ENCODE measurements around the gene COL8A2.

The COL8A2 gene

DNA sequence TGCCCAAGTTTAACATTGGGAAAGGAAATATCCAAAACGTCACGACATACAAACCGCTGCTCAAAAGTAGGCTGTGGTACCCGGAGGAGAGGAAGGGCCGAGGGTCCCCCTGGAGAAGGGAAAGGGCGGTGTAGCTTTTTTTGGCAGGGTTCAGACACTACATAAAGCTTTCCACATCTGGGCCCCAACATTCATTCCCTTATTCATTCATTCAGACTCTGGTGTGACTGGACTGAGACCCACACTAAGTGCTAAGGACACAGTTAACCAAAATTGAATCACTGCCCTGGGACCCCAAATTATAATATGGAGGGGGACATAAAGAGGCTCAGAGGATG is 10.3 kb upstream of the COL8A2 start:
- DNase-seq, result no peak

GRCh38 chr1:36134505-36135329 is 9.7 kb upstream of the COL8A2 start:
- DNase-seq, result no peak

DNA sequence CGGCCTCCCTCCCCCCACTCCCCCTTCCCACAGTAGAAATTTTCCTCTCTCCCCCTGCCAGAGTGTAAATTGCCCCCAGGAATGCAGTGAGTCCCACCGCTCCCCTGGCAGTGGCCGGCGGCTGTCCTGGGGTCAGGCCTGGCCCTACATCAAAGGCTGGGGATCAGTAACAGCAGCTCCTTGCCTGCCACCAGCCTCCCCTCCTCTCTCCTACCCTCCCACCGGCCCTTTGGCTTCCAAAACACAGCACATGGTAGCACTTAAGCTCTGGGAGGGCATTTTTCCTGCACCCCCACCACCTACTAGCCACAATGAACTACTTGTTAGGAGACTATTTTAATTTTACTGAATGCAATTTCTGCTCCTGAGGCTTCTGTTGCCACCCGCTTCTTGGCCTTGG is 9.0 kb upstream of the COL8A2 start:
- DNase-seq, result no peak

DNA sequence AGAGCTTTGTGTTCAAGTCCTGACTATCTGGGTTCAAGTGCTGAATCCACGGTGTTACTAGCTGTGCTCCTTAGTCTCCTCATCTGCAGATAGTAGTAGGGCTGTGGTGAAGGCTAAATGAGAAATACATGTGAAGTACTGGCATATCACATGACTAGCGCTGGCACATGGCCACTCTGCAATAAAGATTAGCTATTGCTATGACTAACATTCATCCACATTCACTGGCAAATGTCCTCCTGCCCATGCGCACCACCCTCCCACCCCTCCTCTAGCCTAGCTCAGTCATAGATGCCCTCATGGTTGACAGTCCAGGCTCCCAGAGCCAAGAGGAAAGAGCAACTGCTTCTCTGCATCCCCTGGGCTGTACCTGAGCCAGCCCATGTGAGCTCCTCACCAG is 8.5 kb upstream of the COL8A2 start:
- DNase-seq, result no peak

- DNase-seq, result no peak
Observed at GRCh38 chr1:36132029-36132428, 7.0 kb upstream of the COL8A2 start.

GRCh38 chr1:36128905-36129206 is 3.8 kb upstream of the COL8A2 start:
- no peak for DNase-seq

GRCh38 chr1:36128126-36128904 is 3.3 kb upstream of the COL8A2 start:
- DNase-seq, result no peak

GRCh38 chr1:36126797-36127500 is 1.9 kb upstream of the COL8A2 start:
- DNase-seq, result no peak

- no peak for DNase-seq
Observed at GRCh38 chr1:36126005-36126716, 1.1 kb upstream of the COL8A2 start.

- no peak for DNase-seq
Observed at GRCh38 chr1:36124404-36125128, 456 bp downstream of the COL8A2 start.

DNA sequence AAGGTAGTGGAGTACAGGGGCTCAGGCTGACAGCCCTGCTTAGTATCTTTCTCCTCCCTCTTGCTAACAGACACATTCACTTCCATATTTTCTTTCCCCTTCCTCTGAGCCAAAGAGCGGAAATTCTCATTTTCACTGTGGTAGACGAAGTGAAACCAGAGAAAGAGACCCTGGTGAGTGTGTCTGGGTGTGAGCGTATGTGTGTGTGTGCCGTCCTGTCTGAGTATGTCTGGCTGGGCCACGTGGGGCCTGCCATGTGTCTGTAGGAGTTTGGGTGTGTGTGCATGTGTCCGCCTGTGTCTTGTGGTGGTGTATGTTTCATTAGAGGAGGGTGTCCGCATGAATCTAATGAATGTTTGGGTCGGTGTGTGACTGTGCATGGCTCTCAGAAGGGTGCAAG is 1.7 kb downstream of the COL8A2 start:
- DNase-seq, result no peak

GRCh38 chr1:36122062-36123030 is 2.7 kb downstream of the COL8A2 start:
- no peak for DNase-seq

- DNase-seq, result no peak
Observed at GRCh38 chr1:36119456-36119855, 5.6 kb downstream of the COL8A2 start.

- DNase-seq, result no peak
Observed at GRCh38 chr1:36118447-36119204, 6.4 kb downstream of the COL8A2 start.

DNA sequence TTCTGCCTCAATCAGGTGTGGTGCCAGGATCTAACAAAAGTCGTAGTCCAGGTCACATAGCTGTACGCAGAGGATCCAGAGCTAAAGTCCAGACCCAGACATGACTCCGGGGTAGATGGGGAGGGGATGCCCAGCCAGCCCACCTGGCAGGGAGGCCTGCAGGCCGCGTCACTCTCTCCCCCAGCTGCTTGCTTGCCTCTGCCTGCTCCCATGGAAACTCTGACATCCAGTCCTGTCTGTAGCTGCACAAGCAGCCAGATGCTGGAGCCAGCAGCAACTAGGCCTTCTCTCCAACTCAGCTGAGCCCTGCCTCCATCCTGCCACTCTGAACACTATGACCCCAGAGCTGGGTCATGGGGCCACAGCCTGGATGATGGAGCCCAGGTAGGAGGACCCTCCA is 8.1 kb downstream of the COL8A2 start:
- DNase-seq, result no peak

- DNase-seq, result no peak
Observed at GRCh38 chr1:36115931-36116330, 9.1 kb downstream of the COL8A2 start.

DNA sequence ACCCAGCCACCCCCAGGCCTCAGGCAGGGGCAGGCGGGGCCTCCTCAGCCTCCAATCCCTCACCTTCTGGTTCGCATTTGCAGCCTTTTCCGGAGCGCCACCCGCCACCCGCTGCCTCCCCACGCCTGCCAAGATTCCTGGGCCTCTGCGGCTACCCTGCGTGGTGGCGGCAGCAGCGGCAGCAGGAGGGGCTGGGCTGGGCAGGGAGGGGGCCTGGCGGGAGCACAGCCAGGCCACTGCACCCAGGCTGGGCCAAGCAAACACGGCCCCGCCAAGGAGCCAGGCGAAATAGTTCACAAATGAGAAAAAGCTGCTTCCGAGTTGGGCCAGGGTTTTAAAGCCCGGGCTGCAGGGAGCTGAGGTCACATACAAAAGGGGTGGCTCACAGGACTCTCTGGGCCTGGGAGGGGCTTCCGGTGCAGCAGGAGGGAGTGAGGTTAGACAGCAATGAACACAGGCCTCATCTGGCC is 9.8 kb downstream of the COL8A2 start:
- DNase-seq, result no peak

DNA sequence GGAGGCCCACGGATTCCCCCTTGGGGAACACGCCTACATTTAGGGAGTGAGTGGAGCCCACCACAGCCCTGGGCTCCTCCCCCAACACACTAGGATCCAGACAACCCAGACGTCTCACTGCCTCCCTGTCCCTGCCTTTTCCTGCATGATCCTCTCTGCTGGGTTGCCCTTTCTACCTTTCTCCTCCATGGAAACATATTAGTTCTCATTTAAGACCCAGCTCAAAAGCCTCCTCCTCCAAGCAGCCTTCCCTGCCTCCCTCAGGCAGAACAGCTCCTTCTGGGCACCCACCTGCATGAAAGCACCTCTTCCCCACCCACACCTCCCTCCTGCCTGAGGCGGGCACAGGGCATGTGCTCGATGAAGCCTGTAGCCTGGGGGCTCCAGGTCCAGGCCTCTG is 10.7 kb downstream of the COL8A2 start:
- no peak for DNase-seq

DNA sequence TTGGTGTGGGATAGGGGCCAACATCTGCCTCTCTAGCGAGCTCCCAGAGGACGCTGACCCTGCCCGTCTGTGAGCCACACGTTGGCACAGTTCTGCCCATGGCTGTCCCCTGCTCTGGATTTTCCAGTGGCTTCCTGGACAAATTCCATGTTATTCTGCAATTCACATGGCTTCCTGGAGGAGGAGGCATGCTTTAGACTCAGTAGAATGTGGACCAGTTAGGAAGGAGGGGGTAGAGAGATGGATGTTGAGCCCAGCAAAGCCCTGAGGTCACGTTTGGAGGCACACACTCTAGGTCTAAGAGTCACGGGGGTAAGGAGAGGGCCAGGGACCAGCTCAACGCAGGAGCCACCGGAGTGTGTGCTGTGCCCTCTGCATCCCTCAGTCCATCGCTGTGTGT is 12.2 kb downstream of the COL8A2 start:
- no peak for DNase-seq

GRCh38 chr1:36111151-36111550 is 13.9 kb downstream of the COL8A2 start:
- no peak for DNase-seq
